Neural crest cell (in vitro differentiated cells): ENCODE data around the gene SCUBE3. TPM values are rescaled to one million over a fixed set of nuclear protein-coding genes. Genes with fewer than 3 reads are reported as not detected.

ENCODE experiments used
- DNase-seq: peaks from one replicate; pipeline ENCODE4 v3.0.0; 2021; ENCODE audit warnings: low read depth, mixed read lengths, low spot score
- H3K27ac Mint-ChIP-seq: one replicate; pipeline ENCODE4 v1.8.0; 2021; ENCODE audit warnings: mild to moderate bottlenecking, mixed read lengths; ENCODE audit not compliant: unreplicated experiment
- H3K27me3 Mint-ChIP-seq: 2 replicates; pipeline ENCODE4 v1.8.0; 2021; ENCODE audit warnings: low read depth, mild to moderate bottlenecking, mixed read lengths
- H3K36me3 Mint-ChIP-seq: 2 replicates; pipeline ENCODE4 v1.8.0; 2021; ENCODE audit warnings: low read depth, mild to moderate bottlenecking, mixed read lengths
- H3K4me1 Mint-ChIP-seq: 2 replicates; pipeline ENCODE4 v1.8.0; 2021; ENCODE audit warnings: mixed read lengths
- H3K4me3 Mint-ChIP-seq: one replicate; pipeline ENCODE4 v1.8.0; 2021; ENCODE audit warnings: mild to moderate bottlenecking, mixed read lengths
- H3K9me3 Mint-ChIP-seq: 2 replicates; pipeline ENCODE4 v1.8.0; 2021; ENCODE audit warnings: mixed read lengths
- CTCF ChIP-seq: fragments of 200-600 bp; sonication (generic); conservative IDR thresholded peaks from 2 replicates; pipeline ENCODE4 v1.5.0; 2021; ENCODE audit warnings: antibody characterized with exemption, mild to moderate bottlenecking
- total RNA-seq: library from RNA; stranded (reverse); gene quantifications from 2 replicates; pipeline ENCODE4 v1.2.1, GENCODE V29; 2021

The SCUBE3 gene
- total RNA-seq, 1 donor from 2014 or later: 22.5 TPM

- H3K27ac Mint-ChIP-seq: no peak overlapping the region
These were observed 54.1 kb downstream of the SCUBE3 start for GRCh38 chr6:35267897-35268296.

GRCh38 chr6:35272005-35272404, 58.2 kb downstream of the SCUBE3 start:
- Mint-ChIP-seq H3K9me3 (no peaks in the 10 kb centered on the region), H3K4me3 (no peak overlapping the region), H3K4me1 (peaks cover 17% of the 10 kb centered on the region), H3K27me3 (no peaks in the 10 kb centered on the region), H3K27ac (no peak overlapping the region), H3K36me3 (no peaks in the 10 kb centered on the region)
- DNase-seq: no peak
- no peak for TF ChIP-seq CTCF

More at GRCh38 chr6:35267897-35268296, 54.1 kb downstream of the SCUBE3 start:
- Mint-ChIP-seq H3K9me3 (no peaks in the 10 kb centered on the region), H3K4me3 (no peak overlapping the region), H3K27me3 (no peaks in the 10 kb centered on the region), H3K36me3 (no peaks in the 10 kb centered on the region), H3K4me1 (peaks cover 7% of the 10 kb centered on the region)
- DNase-seq: no peak
- no peak for TF ChIP-seq CTCF

GRCh38 chr6:35273822-35274559, 60.2 kb downstream of the SCUBE3 start:
- no peaks in the 10 kb centered on the region for H3K27me3 Mint-ChIP-seq
- no peak overlapping the region for H3K4me3 Mint-ChIP-seq
- DNase-seq: no peak
- no peaks in the 10 kb centered on the region for H3K9me3 Mint-ChIP-seq
- peaks cover 17% of the 10 kb centered on the region for H3K4me1 Mint-ChIP-seq
- no peak for TF ChIP-seq CTCF
- H3K36me3 Mint-ChIP-seq: no peaks in the 10 kb centered on the region
- H3K27ac Mint-ChIP-seq: no peak overlapping the region

GRCh38 chr6:35275744-35276260, 62.0 kb downstream of the SCUBE3 start:
- no peak for TF ChIP-seq CTCF
- Mint-ChIP-seq H3K4me3 (no peak overlapping the region), H3K27ac (no peak overlapping the region), H3K36me3 (no peaks in the 10 kb centered on the region), H3K27me3 (no peaks in the 10 kb centered on the region), H3K9me3 (no peaks in the 10 kb centered on the region), H3K4me1 (peaks cover 17% of the 10 kb centered on the region)
- no peak for DNase-seq

GRCh38 chr6:35278708-35279107, 65.0 kb downstream of the SCUBE3 start:
- Mint-ChIP-seq H3K4me1 (peaks cover 17% of the 10 kb centered on the region), H3K36me3 (peaks cover 3% of the 10 kb centered on the region), H3K27ac (no peak overlapping the region), H3K9me3 (no peaks in the 10 kb centered on the region), H3K27me3 (no peaks in the 10 kb centered on the region), H3K4me3 (no peak overlapping the region)
- no peak for TF ChIP-seq CTCF
- no peak for DNase-seq
